CD4-positive, alpha-beta T cell treated with Interferon gamma for 1 hour (primary cell): ENCODE results near the gene VPS16.
A peak's percentile ranks its signal among the peaks of the same experiment; 100 is the strongest.
"Not testable (repeated sequence)": the region's sequence is repeated elsewhere in the genome, so short reads cannot be mapped to it uniquely, and the experiment has no call there.

Experiments
- DNase-seq: peaks from one replicate; pipeline ENCODE4 v3.0.0-alpha.2; 2020

VPS16 gene

DNA sequence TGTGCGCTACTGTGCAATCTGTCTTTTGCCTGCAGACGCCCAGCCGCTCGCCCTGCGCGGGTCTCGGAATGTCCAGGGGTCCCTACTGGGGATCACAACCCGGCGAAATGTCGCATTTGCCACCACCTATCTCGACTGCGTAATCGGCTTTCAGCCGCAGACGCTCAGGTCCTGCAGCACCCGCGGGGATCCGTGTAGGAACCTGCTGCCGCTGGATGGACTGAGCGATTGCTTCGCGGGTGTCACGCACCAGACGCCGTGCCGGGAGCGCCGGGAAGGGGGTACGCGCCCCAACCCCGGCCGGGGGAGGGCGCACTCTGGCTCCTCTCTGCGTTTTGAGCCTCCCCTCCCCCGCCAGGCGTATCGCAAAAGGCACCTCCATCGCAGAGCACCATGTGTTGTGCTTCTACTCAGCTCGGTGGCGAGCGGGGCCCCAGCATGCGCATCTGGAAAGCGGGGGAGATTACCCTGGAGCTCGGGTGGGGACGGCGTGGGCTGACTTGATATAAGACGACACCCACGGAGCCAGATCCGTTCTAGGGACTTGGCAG lies 32.0 kb downstream of the VPS16 start:
- DNase-seq, result peak; percentile 70

GRCh38 chr20:2873010-2873746 lies 32.6 kb downstream of the VPS16 start, which contains the start of gene PTPRA:
Gene PTPRA (plus strand): TSS chr20:2873481. CDS start chr20:2964278, 90,797 bp downstream.
- peak; percentile 88 for DNase-seq

DNA sequence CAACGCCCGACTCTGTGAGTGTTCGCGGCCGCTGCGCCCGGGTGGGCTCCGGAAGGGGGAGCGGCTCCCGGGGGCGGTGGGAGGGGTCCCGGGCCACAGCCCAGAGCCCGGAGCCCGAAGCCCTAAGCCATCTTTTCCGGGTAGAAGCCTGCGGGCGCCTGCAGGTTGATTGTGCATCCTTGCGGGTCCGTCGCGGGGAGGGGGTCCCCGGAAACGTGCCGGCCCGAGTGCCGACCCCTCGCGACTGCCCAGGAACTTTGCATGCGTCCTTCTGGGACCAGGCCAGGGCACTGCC lies 33.1 kb downstream of the VPS16 start:
- DNase-seq, result peak; percentile 60

GRCh38 chr20:2874456-2874855 lies 33.9 kb downstream of the VPS16 start:
- no peak for DNase-seq

- no peak for DNase-seq
Observed at GRCh38 chr20:2875690-2876203, 35.2 kb downstream of the VPS16 start.

DNA sequence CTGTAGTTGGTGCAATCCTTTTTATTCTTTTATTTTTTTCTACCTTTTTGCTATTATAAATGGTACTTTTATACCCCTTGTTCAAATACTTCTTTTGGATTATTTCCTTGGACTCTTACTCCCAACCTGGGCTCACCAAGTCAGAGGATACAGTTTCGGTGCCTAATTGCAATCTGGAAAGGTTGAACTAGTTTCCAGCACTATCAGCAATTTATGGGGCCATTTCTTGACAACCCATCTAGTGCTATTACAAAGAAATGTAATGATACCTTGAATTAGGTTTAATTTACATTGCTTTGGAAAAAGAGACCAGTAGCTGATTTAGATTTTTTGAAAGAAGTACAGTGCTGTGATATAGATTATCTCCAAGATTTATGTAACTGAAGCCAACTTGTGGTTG lies 38.0 kb downstream of the VPS16 start:
- DNase-seq, result no peak

GRCh38 chr20:2879146-2879545 lies 38.6 kb downstream of the VPS16 start:
- DNase-seq, result no peak

- no peak for DNase-seq
Observed at GRCh38 chr20:2880650-2881049, 40.1 kb downstream of the VPS16 start.

- DNase-seq, result no peak
Observed at GRCh38 chr20:2883726-2884637, 43.4 kb downstream of the VPS16 start.

DNA sequence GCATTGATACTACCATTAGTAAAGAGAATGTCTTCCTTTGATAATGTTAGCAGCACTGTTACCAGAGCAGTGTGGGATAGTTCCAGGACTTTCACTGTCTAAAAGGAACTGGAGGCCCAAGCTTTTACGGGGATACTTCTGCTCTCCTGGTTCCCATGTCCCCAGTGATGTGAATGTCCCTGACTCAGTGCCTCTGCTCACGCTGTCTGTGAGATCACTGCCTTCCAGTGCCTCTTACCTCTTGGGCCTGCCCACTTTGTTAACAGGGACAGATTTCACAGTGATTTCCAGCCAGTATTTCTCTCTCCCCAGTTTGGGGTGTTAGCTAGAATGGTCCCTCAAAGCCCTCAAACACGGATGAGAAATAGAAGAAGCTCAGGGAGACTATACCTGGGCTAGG lies 47.2 kb downstream of the VPS16 start:
- no peak for DNase-seq

GRCh38 chr20:2888224-2888955 lies 47.8 kb downstream of the VPS16 start:
- DNase-seq, result no peak

GRCh38 chr20:2889209-2889608 lies 48.7 kb downstream of the VPS16 start:
- no peak for DNase-seq

DNA sequence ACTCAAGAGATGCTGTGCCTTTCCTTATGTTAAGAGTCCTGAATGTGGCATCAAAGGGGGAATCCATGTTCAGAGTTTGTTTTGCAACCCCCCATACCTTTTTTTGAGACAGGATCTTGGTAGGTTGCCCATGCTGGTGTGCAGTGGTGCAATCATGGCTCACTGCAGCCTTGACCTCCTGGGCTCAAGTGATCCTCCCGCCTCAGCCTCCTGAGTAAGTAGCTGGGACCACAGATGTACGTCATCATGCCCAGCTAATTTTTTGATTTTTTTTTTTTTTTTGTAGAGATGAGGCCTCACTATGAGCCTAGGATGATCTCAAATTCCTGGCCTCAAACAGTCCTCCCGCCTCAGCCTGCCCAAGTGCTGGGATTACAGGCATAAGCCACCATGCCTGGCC lies 49.3 kb downstream of the VPS16 start:
- DNase-seq, result no peak

DNA sequence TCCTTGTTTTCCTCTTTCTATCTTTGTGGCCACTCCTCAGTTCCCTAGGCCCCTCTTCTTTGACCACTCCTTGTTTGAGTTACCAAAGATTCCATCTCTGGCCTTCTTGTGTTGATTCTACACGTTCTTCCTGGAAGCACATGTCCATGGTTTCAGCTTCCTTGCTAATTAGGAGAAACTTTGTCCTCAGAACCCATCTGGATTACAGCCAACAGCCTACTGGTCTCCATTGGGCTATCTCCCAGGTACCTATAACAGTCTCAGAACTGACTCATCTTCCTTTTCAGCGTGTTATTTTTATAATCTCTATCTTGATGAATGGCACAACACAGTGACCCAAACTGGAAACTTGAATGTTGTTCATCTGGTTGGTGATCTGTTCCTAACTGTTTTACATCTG lies 50.2 kb downstream of the VPS16 start:
- no peak for DNase-seq

- DNase-seq, result no peak
Observed at GRCh38 chr20:2891343-2891742, 50.8 kb downstream of the VPS16 start.

DNA sequence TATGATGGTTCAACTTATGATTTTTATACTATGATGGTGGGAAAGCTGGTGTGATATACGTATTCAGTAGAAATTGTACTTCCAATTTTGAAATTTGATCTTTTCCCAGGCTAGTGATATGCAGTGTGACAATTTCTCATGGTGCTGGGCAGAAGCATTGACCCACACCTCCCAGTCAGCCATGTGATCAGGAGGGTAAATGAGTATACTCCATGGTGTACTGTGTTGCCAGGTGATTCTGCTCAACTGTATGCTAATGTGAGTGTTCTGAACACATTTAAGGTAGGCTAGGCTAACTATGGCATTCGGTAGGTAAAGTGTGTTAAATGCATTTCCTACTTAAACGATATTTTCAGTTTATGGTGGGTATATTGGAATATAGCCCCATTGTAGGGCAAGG lies 51.8 kb downstream of the VPS16 start:
- no peak for DNase-seq

GRCh38 chr20:2894221-2894620 lies 53.7 kb downstream of the VPS16 start:
- DNase-seq, result no peak

DNA sequence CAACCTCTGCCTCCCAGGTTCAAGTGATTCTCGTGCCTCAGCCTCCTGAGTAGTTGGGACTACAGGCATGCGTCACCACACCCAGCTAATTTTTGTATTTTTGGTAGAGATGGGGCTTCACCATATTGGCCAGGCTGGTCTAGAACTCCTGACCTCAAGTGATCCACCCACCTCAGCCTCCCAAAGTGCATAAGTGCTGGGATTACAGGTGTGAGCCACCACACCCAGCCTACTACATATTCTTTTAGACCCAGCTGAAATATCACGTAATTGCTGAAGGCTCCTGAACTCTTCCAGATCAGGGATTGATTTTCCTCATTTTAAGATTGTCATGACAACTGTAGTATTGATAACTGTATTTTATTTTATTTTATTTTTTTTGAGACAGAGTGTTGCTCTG lies 54.6 kb downstream of the VPS16 start:
- not testable (repeated sequence) for DNase-seq

GRCh38 chr20:2899243-2899642 lies 58.7 kb downstream of the VPS16 start:
- DNase-seq, result no peak

DNA sequence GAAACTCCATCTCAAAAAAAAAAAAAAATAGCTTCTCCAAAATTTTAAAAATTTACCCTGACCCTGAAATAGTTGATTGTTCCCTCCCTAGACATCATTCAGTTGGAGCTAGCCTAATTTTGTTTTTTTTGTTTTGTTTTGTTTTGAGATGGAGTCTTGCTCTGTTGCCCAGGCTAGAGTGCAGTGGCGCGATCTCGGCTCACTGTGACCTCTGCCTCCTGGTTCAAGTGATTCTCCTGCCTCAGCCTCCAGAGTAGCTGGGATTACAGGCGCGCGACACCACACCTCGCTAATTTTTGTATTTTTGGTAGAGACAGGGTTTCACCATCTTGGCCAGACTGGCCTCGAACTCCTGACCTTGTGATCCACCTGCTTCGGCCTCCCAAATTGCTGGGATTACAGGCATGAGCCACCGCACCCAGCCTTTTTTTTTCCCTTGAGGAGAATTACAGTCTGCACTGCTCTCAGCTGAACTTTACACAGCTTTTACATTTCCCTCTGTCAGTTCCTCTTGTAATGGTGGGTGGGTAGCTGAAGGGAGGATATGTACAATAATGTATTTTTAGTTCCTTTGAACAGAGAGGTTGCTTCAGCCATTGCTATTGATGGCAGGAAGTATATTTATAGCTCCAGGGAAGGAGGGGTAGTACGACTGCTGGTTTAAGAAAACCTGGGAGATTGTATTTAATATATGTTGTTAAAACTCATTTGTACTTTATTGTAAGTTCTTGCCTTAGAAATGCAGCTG lies 60.5 kb downstream of the VPS16 start:
- no peak for DNase-seq

DNA sequence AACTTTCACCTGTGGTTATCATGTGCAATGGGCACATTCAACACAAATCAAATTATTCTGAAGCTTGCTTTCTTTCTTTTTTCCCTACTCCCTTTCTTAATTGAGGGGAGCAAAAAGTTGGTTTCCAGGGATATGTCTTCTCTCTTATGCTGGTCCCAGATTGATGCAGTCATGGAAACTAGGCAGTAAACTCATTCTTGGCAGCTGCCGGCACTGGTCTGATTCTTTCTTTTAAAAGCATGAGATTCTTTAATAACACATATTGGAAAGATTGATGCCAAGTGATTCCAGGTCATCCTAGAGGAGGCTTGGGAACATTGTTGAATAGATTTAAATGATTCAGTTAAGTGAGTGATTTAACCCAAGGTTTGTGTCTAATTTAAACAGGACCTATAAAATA lies 61.7 kb downstream of the VPS16 start:
- no peak for DNase-seq

GRCh38 chr20:2902818-2903217 lies 62.3 kb downstream of the VPS16 start:
- DNase-seq, result no peak
